GM12873 (cell line): ENCODE data around the gene ERBIN.

Experiments used
- CTCF ChIP-seq: IDR thresholded peaks from 2 replicates; pipeline ENCODE4 v1.5.1; 2012; ENCODE audit warnings: low read depth, mild to moderate bottlenecking, moderate library complexity, low read length, control low read depth; ENCODE audit not compliant: insufficient read depth; ENCODE audit errors: missing control alignments

ERBIN gene

GRCh38 chr5:65912311-65912710 lies 14.1 kb upstream of the ERBIN start:
- no peak for TF ChIP-seq CTCF

- TF ChIP-seq CTCF = no peak
Observed at GRCh38 chr5:65913519-65913918, 12.9 kb upstream of the ERBIN start.

GRCh38 chr5:65914641-65915196 lies 11.7 kb upstream of the ERBIN start:
- no peak for TF ChIP-seq CTCF

- no peak for TF ChIP-seq CTCF
Observed at GRCh38 chr5:65916066-65916465, 10.3 kb upstream of the ERBIN start.

GRCh38 chr5:65916636-65917035 lies 9.7 kb upstream of the ERBIN start:
- TF ChIP-seq CTCF = no peak

GRCh38 chr5:65919773-65920172 lies 6.6 kb upstream of the ERBIN start:
- TF ChIP-seq CTCF = no peak

GRCh38 chr5:65923339-65923738 lies 3.0 kb upstream of the ERBIN start:
- no peak for TF ChIP-seq CTCF
